Suppressor macrophage treated with lipopolysaccharide for 1 hour (primary cell): ENCODE data around the gene CSTF3.
"Not testable (repeated sequence)": the region's sequence is repeated elsewhere in the genome, so short reads cannot be mapped to it uniquely, and the experiment has no call there.

Experiments
- DNase-seq, 3 donors: peaks; one replicate each; pipeline ENCODE4 v3.0.0-alpha.2; 2020 to 2022

Gene CSTF3

DNA sequence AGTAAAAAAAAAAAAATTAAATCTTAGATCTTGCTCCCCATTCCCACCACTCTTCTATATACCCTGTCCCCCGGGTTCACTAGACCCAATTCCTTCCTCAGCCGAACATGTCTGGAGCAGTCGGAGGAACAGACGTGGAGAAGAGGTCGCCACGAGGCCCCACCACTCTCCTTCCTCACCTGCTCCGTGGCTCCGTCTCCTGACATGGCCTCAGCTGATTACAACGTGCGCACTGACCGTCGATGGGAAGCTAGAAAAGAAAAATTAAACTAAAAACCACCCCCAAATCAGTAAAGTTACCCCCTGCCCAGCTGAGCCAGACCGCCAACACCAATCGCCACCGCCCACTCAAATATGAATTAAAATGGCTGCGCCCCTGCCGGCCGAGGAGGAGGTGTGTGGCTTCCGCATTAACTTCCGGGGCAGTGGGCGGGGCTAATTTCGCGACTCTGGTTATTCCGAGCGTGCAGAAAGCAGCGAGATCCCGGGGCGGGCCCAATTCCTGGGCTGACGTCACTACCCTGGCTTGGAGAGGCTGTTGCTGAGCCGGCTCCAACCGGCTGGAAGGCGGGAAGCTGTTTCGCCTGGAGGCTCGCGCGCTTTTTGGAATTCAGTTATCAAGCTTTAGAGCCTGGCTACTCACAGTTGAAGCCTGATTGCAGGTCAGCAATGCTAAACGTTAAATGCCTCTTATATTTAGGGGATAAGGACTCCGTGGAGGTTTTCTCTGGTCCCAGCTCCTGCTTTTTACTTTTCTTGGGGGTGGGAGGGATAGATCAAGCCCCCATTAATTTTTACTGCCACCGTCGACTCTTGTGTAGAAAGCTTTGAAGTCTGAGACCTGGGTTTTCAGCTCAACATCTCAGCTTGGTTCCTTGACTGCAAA lies at the start of gene CSTF3:
Gene CSTF3, minus strand, starts transcription at position 361 of the 886 bp plus-strand sequence. Its CDS starts 155 bp downstream, at position 206.
- DNase-seq, result peak; percentile 100

DNA sequence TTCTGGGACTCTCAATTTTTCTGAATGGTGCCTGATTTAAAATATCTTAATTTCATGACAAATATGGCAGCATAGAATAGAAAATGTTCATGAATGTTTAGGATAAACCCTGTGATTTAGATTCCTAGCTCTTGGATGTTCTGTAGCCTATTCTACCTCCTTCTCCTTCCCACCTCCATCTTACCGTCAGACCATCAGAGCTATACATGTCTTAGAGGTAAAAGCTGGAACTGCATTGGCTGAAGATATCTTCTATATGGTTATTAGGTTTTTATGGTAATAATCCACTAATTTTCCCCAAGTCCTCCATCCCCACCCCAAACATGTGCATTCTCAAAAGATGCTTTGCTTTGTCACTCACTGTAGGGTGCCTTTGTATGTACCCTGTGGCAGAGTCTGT lies 46.9 kb upstream of the CSTF3 start:
- no peak for DNase-seq

DNA sequence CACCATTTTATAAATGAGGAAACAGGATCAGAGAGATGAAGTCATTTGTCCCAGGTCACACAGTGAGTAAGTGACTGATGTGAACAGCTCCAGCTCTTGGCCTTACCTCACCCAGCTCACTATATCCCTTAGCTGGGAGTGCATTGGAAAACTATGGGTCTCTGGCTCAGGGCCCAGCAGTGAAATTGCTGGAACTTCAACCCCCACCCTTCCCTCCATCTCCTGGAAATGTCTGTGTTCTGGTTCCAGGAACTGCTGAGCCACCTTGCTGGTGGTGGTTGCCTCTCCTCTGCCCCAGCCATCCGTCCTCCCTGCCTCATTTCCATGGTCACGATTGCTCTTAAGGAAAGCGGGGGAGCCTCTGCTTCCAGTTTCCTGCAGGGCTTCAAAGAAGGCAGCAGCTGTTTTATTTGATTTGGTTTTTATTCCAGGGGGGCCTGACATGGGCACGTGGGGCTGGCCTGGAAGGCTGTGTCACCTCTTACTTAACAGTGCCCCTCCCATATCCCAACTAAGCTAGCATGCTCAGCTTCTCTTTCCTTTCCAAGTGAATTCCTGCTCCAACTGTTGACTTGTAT lies 46.2 kb upstream of the CSTF3 start:
- peak; percentile 39 to 68 (median 56) for DNase-seq

DNA sequence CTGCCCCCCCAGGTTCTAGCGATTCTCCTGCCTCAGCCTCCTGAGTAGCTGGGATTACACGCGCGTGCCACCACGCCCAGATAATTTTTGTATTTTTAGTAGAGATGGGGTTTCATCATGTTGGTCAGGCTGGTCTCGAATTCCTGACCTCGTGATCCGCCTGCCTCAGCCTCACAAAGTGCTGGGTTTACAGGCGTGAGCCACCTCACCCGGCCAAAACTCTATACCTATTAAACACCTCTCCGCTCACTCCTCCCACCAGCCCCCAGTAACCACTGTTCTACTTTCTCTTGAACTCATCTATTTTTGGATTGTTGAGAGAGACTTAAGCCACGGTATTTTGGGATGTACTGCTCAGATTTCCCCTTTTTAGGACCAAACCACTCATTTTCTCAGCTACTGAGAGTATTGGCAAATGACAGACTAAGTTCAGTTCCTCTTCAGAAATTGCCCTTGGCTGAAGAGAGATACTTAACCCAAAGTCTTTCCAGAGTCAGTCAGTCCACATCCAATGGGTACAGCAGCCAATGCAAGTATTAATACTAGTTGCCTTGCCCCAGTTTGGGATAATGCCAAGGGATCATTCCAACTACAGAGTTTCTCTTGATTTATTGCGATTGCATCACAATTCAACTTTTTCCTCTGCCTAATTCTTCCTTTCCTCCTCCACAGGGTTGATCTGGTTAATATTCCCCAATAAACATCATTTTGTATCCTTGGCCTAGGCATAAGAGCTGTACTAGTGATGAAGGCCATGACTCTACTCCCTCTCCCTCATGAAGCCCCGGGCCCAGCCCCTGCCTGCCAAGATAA lies 36.8 kb upstream of the CSTF3 start:
- peak; percentile 69 to 88 (median 85) for DNase-seq

DNA sequence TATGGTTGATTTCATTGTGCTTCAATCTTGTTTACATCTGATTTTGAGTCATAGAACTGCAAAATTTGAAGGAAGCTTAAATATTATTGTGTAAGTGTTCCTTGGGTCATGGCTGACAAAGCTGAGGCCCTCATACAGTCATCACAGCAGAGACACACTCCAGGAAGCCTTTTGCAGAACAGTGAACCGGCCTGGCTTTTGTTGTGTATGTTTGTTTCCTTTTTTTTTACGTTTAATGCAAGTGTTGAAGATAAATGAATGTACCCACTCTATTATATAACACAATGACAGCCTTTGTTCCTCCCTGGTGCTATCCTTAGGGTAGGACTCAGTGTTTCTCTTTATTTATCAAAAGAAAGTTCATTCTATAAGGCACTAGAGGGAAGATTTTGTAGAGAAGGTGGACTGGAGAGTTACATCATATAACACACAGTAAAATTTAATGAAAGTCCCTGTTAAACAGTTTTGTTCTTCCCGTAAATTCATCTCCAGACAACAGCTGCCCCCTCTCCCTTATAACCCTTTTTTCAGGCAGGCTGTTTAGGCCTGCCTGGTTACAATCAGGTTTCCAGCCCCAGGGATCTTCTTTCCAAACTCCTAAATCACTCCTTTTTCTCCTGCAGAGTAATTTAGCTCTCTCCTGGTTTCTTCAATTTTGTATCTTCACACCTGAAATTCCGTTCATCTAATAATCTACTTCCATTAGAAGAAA lies 34.3 kb upstream of the CSTF3 start:
- peak; percentile 80 to 91 (median 90) for DNase-seq

DNA sequence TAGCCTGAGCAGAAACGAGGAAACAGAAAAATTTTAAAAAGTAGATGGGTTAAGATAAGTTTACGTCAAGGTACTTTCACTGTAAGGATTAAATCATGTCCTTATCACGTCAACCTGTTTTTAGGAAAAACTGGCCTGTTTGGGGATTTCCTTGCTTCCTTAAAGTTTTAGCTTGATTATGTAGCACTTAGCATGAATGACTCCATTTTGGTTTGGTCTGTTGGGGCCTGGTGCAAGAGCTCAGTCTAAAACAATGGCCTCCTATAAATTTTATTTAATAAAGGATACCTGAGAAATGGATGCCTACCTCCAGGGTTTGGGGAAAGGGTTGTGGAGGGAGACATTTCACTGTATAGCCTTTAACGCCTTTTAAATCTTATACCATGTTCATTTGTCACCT lies 33.2 kb upstream of the CSTF3 start:
- DNase-seq, result no peak

DNA sequence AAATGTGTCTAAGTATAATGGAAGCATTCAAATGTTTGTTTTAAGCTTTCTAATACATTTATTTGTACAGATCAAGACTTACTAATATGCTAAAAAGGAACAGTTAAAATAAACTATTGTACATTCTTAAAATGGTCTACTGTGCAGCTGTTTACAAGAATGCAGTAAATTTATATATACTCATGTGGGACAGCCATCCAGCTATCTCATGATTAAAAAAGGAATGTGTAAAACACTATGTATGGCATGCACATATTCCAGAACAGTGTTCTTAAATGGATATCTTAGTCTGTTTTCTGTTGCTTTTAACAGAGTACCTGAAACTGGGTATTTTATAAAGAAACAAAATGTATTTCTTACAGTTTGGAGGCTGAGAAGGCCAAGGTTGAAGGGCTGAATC lies 30.2 kb upstream of the CSTF3 start:
- DNase-seq, result no peak

DNA sequence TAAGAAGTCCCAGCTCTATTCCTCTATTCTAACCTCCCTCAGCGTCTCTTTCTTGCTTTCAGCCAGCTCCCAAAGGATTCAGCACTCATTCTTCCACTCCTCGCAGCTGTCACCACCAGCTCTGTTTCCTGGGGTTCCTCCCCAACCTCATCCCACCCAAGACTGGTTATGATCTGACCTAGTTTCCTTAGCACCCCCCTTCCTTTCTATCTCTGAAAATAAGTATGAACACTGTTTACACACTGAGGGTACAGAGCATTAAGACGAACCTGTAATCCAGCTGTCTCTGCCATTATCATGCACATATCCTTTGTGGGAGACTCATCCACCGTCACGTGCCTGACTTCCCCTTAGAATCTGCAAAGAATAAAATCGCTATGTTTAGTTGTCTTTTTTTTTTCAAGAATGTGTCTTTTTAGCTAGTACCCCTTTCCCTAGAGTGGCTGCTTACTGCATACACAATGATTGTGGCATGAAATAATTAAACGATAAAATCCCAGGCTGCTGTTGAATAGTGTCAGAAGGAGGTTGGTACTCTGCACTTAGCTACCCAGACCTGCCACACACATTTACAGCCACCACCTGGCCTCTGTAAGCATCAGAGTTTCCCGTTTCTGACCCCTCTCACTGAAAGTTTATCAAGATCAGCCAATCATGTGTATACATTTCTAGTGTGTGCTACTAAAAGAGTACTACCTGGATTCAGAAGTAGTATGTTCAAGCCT lies 26.9 kb upstream of the CSTF3 start:
- DNase-seq, result peak; percentile 59 to 71 (median 69)

DNA sequence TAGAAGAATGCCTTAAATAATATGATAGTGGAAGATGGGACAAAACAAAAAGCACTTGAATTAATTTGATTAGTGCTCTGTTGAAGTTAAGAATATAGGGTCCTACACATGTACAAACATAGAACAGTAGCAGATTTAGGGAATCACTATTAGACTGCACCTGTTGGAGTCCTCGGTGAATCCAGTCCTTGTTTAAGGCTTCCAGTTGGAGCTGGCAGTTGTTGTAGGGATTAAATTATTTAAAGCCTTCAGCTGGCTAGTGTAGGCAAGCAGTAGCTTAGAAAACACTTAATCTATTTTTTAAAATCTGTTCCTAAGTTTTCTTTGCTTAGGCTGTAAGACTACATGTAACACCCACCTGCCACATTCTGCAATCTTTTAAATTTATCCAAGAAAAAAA lies 24.5 kb upstream of the CSTF3 start:
- no peak for DNase-seq

DNA sequence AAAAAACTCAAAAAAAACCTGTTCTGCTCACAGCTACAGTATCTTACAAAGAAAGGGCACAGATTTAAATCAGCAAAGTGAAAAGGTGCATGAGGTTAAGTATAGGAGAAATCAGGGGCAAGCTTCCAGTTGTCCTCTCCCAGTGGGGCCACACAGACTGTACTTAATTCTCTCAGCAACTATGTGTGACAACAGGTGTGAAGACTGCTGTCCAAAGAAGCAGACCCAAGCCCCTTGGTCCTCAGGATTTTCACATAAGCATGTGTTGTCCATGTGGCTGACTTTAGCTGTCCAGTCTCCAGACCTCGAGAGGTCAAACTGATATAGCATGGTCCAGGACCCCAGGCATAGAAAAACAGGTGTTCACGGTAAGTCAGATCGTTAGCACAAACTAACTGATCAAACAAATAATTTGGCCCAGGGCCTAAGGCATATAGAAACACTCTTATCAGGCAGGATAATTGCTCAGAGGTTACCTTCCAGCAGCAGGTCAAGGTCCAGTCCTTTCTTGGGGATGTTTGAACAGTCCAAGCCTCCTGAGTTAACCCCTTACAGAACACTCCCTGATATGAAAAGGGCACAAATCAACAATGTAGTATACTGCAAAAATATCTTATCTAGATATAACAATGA lies 21.1 kb upstream of the CSTF3 start:
- DNase-seq, result no peak

DNA sequence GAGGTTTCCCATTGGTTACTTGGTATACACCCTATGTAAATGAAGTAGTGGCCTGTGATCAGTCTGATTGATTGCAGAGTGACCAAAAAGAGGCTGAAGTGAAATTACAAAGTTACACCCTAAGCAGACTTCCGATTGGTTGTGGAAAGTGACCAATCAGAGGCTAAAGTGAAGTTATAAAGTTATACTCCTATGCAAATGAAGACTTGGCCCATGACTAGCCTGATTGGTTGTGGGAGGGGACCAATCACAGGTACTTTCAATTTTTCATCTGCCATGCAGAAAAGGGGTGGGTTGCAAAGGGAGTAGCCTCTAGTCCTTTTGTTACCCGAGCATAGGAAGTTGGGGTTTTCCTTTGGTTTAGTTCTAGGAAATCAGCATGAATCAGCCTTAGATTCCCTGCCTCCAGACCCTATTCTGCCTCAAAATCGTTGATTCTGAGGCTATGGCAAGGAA lies 18.1 kb upstream of the CSTF3 start:
- DNase-seq, result peak; percentile 82 to 92 (median 86)

DNA sequence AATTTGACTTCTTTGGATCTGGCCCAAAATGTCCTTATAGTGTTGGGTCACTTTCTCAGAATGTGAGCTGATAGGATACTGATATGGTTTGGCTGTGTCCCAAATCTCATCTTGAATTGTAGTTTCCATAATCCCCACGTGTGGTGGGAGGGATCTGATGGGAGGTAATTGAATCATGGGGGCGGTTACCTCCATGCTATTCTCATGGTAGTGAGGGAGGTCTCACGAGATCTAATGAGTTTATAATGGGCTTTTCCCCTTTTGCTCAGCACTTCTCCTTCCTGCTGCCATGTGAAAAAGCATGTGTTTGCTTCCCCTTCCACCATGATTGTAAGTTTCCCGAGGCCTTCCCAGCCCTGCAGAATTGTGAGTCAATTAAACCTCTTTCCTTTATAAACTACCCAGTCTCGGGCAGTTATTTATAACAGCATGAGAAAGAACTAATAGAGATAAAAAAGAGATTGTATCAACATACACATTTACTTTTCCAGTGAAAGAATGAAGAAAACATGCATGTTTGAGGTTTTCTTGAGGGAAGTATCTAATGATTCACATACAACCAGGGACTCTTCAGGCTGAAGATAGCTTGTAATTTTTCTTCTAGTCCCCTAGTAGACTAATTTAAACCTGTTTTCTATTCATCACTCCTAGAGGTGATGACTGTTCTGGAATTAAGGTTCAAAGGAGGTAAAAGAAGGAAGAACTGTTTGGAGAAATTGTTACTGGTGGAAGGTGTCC lies 17.3 kb upstream of the CSTF3 start:
- DNase-seq, result peak; percentile 88 to 95 (median 91)

DNA sequence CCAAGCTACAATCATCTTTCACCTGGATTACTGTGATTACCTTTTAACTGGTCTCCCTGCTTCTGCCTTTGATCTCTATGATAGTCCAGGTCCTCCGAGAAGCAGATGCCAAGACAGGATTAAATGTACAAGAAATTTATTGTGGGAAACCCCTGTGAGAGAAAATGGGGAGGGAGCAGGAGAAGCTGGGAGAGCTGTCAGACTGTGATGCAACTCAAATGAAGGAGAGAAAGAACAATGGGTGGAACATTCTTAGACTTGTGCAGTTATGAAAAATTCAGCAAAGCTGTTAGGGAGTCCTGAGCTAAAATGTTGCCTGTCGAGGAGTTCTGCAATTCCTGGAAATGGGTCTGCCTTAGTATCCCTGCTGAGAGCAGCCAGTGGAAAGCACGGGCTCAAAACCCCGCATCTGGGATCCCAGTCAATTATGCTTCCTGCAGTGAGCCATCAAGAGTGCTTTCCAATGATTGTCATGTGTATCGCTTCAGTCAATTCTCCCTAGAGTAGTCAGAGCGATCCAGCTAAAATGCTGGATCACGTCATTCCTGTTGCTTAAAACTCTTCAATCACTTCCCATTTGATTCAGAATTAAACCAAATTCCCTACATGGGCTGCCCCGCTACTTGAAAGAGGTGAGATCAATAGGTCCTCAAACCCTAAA lies 16.5 kb upstream of the CSTF3 start:
- peak in 1 of 3 donors; percentile 53 for DNase-seq

DNA sequence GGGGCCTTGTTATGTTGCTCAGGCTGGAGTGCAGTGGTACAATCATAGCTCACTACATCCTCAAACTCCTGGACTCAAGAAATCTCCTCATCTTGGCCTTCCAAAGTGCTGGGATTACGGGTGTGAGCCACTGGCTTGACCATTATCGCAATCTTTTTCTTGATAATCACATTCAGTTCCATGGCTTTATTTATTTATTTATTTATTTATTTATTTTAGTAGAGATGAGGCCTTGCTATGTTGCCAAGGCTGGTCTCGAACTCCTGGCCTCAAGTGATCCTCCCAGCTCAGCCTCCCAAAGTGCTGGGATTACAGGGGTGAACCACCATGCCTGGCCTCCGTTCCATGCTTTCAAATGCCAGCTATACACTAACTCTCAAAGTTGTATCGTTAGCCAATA lies 15.5 kb upstream of the CSTF3 start:
- not testable (repeated sequence) for DNase-seq

DNA sequence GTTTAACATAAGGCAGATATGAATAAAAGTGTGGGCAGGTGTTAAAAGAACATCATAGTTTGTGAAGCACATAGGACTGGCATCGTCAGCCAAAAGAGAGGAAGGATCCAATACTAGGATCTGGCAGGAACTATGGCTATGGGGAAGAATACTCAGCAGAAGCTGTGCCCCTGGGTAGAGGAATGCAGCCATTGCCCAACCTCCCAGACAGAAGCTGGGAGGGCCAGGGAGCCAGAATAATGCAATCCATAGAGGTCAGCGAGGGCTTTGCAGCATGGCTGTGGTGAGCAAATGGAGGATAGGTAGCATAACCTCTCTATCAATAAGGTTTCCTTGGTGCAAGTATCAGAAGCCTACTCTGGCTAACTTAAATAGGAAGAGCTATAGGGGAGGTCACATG lies 11.7 kb upstream of the CSTF3 start:
- DNase-seq, result peak; percentile 48 to 51 (median 49)

DNA sequence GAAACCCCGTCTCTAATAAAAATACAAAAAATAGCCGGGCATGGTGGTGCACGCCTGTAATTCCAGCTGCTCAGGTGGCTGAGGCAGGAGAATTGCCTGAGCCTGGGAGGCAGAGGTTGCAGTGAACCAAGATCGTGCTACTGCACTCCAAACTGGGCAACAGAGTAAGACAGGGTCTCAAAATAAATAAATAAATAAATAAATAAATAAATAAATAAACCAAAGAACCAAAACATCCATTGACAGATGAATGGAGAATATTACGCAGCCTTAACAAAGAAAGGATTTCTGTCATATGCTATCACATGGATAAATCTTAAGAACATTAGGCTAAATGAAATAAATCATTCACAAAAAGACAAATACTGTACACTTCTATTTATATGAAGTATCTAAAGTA lies 11.1 kb upstream of the CSTF3 start:
- DNase-seq, result no peak

DNA sequence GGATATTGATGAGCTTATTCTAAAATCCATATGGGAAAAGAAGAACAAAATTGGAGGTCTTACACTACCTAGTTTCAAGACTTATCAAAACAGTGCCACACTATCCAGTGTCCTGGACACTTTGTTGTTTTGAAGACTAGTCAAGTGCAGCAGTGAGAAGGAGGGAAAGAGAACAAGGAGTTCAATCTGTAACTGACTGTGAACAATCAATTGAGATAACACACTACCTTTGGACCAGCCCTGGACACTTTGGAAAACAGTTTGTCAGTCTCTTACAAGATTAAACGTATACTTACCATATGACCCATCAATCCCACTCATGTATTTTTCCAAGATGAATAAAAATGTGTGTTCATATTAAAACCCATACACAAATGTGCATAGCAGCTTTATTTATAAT lies 10.0 kb upstream of the CSTF3 start:
- DNase-seq, result no peak

DNA sequence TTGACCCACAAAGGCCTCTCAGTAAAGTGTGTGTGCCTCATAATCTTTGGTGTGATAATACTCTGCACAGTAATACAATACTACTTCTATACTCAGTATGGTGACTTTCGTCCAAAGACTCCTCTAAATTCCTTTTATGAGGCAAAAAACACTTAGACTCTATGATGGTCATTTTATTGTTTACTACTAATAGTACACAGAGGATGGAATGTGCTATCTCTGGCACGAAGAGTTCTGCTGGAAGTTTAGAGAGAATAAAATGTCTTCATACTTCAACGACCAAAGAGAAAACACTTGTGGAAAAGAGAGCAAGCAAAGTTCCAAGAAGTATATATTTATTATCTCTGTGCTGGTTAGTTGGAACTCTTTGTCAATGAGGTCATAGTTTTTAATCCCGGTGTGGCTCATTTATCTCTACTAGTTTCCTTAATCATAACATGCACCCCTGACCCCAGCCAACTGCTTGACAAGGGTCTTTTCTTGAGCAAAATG lies 7.5 kb upstream of the CSTF3 start:
- DNase-seq, result no peak

DNA sequence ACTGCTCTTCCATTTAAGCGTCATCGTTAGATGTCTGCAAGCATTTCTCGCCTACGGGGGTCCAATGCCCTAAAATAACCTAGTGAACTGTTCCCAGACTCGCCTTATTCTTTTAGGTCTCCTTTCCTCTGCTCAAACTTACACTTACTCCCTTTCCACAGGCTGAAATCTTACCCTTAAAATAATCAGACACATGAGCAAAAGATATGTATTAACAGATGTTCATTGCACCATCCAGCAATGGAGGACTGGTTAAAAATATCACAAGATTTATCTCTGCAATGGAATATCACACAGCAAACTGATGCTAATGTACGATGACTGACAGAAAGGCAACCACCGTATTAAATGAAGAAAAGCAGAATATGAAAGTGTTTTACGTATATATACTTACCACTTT lies 1.6 kb upstream of the CSTF3 start:
- DNase-seq, result no peak

DNA sequence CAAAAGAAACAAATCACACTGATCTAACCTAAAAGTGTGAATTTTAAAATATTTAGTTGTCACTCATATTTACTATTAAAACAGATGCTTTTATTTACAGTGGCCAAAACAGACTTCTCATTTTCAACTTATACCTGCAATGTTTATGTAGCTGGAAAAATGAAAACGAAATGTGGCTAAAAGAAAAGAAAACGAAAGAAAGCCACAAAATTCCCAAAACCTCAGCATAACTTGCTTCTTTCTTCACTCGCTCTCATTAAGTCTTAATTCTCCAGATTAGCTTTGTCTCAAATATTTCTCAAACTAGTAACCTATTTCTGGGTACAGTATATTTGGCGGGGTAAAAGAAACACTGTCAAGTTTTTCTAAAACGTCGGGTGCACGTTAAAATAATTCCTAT lies 693 bp downstream of the CSTF3 start:
- peak; percentile 12 to 42 (median 40) for DNase-seq
